NCI-H128 (cell line): ENCODE results near the gene HGF.
"Not testable (repeated sequence)": the region's sequence is repeated elsewhere in the genome, so short reads cannot be mapped to it uniquely, and the experiment has no call there.

ENCODE experiments used
- DNase-seq: peaks from one replicate; lab custom pipeline; 2025; ENCODE audit not compliant: unreplicated experiment; lab: John Stamatoyannopoulos, UW

HGF gene

GRCh38 chr7:81769891-81770727, at the start of gene HGF:
HGF (minus strand) TSS chr7:81770047; CDS start chr7:81769971, 76 bp downstream.
- DNase-seq: no peak

- DNase-seq: no peak
These were observed 46.5 kb upstream of the HGF start for GRCh38 chr7:81816312-81816711.

- DNase-seq: not testable (repeated sequence)
These were observed 43.1 kb upstream of the HGF start for GRCh38 chr7:81812866-81813476.

- no peak for DNase-seq
These were observed 42.4 kb upstream of the HGF start for GRCh38 chr7:81811956-81812865.

GRCh38 chr7:81810476-81811155, 40.8 kb upstream of the HGF start:
- DNase-seq: no peak

- not testable (repeated sequence) for DNase-seq
These were observed 38.5 kb upstream of the HGF start for GRCh38 chr7:81808310-81808709.

GRCh38 chr7:81803267-81803666, 33.4 kb upstream of the HGF start:
- no peak for DNase-seq

- DNase-seq: no peak
These were observed 32.4 kb upstream of the HGF start for GRCh38 chr7:81802251-81802650.

- DNase-seq: no peak
These were observed 31.7 kb upstream of the HGF start for GRCh38 chr7:81801532-81801931.

GRCh38 chr7:81791568-81792518, 22.0 kb upstream of the HGF start:
- no peak for DNase-seq

- DNase-seq: no peak
These were observed 20.8 kb upstream of the HGF start for GRCh38 chr7:81790686-81791085.

GRCh38 chr7:81790120-81790500, 20.3 kb upstream of the HGF start:
- no peak for DNase-seq

- no peak for DNase-seq
These were observed 19.7 kb upstream of the HGF start for GRCh38 chr7:81789406-81790119.

GRCh38 chr7:81788246-81788645, 18.4 kb upstream of the HGF start:
- no peak for DNase-seq

- no peak for DNase-seq
These were observed 14.0 kb upstream of the HGF start for GRCh38 chr7:81783818-81784217.

- DNase-seq: no peak
These were observed 11.3 kb upstream of the HGF start for GRCh38 chr7:81780914-81781693.

- no peak for DNase-seq
These were observed 9.9 kb upstream of the HGF start for GRCh38 chr7:81779706-81780105.

- DNase-seq: no peak
These were observed 7.8 kb upstream of the HGF start for GRCh38 chr7:81777697-81778096.
